NCI-H2081 treated with DMSO at 0.1 percent for 48 hours (cell line): ENCODE data around the gene PCDHB14.
"Not testable (repeated sequence)": the region's sequence is repeated elsewhere in the genome, so short reads cannot be mapped to it uniquely, and the experiment has no call there.

Experiments
- DNase-seq: peaks from one replicate; lab custom pipeline; 2025; lab: John Stamatoyannopoulos, UW

The PCDHB14 gene

DNA sequence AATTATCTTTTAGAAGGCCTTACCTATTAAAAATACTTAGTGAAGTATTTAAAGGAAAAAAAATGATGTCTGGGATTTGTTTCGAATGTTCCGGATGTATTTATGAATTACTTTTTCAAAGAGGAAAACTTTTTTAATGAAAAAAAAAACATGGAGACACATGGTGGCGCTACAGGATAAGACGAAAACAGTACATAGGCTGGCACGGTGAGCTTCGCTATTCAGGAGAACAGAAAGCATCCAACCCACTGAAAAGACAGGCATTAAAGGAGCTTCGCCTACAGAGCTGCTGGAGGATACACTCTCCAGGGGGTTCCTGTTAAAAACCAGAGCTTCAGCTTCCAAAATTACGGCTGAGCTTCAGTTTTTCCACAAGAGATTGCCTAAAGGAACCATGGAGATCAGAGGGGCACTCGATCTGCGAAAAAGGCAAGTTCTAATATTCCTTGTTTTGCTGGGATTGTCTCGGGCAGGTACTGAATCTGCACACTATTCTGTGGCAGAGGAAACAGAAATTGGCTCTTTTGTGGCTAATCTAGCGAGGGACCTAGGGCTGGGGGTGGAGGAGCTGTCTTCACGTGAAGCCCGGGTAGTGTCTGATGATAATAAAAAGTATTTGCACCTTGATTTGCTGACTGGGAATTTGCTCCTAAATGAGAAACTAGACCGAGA lies at the start of gene PCDHB14:
TSS of gene PCDHB14 (plus strand) at position 232 of the 672 bp plus-strand sequence. CDS start at position 395, 163 bp downstream.
- DNase-seq: no peak

DNA sequence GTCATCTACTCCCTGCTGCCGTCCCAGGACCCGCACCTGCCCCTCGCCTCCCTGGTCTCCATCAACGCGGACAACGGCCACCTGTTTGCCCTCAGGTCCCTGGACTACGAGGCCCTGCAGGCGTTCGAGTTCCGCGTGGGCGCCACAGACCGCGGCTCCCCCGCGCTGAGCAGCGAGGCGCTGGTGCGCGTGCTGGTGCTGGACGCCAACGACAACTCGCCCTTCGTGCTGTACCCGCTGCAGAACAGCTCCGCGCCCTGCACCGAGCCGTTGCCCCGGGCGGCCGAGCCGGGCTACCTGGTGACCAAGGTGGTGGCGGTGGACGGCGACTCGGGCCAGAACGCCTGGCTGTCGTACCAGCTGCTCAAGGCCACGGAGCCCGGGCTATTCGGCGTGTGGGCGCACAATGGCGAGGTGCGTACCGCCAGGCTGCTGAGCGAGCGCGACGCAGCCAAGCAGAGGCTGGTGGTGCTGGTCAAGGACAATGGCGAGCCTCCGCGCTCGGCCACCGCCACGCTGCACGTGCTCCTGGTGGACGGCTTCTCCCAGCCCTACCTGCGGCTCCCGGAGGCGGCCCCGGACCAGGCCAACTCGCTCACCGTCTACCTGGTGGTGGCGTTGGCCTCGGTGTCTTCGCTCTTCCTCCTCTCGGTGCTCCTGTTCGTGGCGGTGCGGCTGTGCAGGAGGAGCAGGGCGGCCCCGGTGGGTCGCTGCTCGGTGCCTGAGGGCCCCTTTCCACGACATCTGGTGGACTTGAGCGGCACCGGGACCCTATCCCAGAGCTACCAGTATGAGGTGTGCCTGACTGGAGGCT lies 48.6 kb upstream of the PCDHB14 start:
- DNase-seq: not testable (repeated sequence)

DNA sequence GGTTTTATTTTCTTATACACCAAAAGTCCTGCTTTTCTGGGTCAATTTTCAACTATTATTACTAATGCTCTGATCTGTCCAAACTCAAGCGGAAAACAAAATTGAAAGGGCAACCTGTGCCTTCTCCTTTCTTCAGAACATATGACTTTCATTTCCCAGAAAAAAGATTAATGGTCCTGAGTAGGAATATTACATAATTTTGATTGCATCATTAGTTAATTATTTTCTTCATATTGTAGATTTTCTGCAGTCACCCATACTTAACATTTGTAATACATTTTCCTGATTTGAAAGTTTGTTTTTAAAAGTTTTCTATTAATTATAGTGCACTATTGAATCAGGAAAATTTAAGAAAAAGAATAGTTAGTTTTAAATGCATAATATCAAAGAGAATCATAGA lies 47.2 kb upstream of the PCDHB14 start:
- no peak for DNase-seq

DNA sequence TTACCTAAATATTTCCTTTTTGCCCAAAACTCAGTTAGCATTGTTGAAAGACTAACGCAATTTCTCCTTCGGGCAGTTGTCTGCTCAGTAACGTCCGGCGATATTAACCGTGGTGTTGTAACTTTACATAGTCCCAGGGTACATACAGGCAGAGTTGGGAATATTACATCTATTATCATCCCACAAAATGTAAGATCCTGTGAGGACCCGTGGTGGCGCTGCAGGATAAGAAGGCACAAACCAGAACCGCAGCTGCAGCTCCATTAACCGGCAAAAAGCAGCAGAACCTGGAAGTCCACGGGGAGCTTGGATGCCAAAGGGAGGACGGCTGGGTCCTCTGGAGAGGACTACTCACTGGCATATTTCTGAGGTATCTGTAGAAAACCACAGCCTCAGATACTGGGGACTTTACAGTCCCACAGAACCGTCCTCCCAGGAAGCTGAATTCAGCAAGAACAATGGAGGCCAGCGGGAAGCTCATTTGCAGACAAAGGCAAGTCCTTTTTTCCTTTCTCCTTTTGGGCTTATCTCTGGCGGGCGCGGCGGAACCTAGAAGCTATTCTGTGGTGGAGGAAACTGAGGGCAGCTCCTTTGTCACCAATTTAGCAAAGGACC lies 45.5 kb upstream of the PCDHB14 start, which contains the start of gene PCDHB8:
TSS of gene PCDHB8 (plus strand) at position 214 of the 615 bp plus-strand sequence. CDS start at position 459, 245 bp downstream.
- not testable (repeated sequence) for DNase-seq

DNA sequence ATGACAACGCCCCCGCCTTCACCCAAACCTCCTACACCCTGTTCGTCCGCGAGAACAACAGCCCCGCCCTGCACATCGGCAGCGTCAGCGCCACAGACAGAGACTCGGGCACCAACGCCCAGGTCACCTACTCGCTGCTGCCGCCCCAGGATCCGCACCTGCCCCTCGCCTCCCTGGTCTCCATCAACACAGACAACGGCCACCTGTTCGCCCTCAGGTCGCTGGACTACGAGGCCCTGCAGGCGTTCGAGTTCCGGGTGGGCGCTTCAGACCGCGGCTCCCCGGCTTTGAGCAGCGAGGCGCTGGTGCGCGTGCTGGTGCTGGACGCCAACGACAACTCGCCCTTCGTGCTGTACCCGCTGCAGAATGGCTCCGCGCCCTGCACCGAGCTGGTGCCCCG lies 43.8 kb upstream of the PCDHB14 start:
- DNase-seq: not testable (repeated sequence)

DNA sequence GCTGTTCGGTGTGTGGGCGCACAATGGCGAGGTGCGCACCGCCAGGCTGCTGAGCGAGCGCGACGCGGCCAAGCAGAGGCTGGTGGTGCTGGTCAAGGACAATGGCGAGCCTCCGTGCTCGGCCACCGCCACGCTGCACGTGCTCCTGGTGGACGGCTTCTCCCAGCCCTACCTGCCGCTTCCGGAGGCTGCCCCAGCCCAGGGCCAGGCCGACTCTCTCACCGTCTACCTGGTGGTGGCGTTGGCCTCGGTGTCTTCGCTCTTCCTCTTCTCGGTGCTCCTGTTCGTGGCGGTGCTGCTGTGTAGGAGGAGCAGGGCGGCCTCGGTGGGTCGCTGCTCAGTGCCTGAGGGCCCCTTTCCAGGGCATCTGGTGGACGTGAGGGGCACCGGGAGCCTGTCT lies 43.3 kb upstream of the PCDHB14 start:
- not testable (repeated sequence) for DNase-seq

DNA sequence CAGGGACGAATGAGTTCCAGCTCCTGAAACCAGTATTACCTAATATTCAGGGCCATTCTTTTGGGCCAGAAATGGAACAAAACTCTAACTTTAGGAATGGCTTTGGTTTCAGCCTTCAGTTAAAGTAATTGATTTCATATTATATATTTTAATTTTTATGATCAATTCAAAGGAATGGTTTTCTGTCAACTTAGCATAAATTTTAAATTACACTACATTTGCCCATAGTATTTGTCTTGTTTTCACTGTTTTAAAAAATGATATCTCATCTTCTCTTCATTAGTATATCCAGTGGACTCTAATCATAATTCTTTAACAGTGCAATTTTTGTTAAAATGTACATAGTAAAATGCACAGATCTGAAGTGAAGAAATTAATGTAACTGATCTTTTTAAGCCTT lies 42.8 kb upstream of the PCDHB14 start:
- no peak for DNase-seq

DNA sequence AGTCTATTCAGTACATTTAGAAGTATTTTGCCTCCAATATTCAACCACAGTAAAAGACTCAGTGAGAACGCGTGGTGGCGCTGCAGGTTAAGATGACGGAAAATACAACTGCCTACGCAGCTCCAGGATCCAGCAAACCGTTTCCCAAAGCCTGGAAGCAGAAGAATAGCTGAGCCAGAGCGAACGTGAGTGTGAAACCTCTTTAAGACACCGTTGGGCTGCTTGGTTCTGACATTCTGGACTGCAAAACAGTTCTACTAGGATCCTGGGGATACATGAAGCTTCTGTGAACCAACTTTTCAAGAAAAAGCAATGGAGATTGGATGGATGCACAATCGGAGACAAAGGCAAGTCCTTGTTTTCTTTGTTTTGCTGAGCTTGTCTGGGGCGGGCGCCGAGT lies 40.9 kb upstream of the PCDHB14 start, which contains the start of gene PCDHB16:
TSS of gene PCDHB16 (plus strand) at position 140 of the 400 bp plus-strand sequence. CDS start at position 313, 173 bp downstream.
- DNase-seq: peak; percentile 4

DNA sequence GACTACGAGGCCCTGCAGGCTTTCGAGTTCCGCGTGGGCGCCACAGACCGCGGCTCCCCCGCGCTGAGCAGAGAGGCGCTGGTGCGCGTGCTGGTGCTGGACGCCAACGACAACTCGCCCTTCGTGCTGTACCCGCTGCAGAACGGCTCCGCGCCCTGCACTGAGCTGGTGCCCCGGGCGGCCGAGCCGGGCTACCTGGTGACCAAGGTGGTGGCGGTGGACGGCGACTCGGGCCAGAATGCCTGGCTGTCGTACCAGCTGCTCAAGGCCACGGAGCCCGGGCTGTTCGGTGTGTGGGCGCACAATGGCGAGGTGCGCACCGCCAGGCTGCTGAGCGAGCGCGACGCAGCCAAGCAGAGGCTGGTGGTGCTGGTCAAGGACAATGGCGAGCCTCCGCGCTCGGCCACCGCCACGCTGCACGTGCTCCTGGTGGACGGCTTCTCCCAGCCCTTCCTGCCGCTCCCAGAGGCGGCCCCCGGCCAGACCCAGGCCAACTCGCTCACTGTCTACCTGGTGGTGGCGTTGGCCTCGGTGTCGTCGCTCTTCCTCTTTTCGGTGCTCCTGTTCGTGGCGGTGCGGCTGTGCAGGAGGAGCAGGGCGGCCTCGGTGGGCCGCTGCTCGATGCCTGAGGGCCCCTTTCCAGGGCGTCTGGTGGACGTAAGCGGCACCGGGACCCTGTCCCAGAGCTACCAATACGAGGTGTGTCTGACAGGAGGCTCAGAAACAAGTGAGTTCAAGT lies 38.9 kb upstream of the PCDHB14 start:
- DNase-seq: not testable (repeated sequence)

DNA sequence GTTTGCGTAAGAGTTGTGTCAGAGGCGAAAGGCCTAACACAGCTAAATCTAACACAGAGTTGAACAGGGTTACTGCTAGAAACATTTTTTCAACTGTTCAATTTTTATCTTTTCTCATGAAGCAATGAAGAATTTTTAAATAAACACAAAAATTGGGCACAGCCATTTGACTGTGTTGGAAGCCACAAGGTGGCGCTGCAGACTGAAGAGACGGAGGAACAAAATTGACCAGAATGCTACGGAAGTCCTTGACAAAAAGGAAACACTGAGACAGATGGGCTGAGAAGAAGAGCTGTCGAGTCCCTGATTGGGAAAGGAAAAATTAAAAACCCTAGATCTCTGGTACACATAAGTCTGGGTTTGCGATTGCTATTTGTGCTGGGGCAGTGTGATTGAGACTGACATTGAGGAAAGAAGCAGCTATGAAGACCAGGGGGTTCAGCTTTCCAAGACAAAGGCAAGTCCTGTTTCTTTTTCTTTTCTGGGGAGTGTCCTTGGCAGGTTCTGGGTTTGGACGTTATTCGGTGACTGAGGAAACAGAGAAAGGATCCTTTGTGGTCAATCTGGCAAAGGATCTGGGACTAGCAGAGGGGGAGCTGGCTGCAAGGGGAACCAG lies 36.1 kb upstream of the PCDHB14 start, which contains the start of gene PCDHB9:
TSS of gene PCDHB9 (plus strand) at position 265 of the 616 bp plus-strand sequence. CDS start at position 423, 158 bp downstream.
- DNase-seq: peak; percentile 4

DNA sequence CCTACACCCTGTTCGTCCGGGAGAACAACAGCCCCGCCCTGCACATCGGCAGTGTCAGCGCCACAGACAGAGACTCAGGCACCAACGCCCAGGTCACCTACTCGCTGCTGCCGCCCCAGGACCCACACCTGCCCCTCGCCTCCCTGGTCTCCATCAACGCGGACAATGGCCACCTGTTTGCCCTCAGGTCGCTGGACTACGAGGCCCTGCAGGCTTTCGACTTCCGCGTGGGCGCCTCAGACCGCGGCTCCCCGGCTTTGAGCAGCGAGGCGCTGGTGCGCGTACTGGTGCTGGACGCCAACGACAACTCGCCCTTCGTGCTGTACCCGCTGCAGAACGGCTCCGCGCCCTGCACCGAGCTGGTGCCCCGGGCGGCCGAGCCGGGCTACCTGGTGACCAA lies 34.5 kb upstream of the PCDHB14 start:
- not testable (repeated sequence) for DNase-seq

DNA sequence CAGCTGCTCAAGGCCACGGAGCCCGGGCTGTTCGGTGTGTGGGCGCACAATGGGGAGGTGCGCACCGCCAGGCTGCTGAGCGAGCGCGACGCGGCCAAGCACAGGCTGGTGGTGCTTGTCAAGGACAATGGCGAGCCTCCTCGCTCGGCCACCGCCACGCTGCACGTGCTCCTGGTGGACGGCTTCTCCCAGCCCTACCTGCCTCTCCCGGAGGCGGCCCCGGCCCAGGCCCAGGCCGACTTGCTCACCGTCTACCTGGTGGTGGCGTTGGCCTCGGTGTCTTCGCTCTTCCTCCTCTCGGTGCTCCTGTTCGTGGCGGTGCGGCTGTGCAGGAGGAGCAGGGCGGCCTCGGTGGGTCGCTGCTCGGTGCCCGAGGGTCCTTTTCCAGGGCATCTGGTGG lies 34.0 kb upstream of the PCDHB14 start:
- not testable (repeated sequence) for DNase-seq

DNA sequence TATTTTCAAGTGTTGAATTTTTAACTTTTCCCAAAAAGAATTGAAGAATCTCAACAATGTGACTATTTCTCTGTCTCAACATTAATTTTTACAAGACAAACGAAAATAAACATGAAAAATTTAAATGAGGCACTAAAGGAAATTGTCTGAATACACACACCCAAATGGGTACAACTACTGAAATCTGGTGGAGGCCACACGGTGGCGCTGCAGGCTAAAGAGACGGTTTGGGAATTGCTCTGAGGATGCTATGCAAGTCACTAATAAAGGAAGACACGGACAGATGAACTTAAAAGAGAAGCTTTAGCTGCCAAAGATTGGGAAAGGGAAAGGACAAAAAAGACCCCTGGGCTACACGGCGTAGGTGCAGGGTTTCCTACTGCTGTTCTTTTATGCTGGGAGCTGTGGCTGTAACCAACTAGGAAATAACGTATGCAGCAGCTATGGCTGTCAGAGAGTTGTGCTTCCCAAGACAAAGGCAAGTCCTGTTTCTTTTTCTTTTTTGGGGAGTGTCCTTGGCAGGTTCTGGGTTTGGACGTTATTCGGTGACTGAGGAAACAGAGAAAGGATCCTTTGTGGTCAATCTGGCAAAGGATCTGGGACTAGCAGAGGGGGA lies 30.9 kb upstream of the PCDHB14 start, which contains the start of gene PCDHB10:
TSS of gene PCDHB10 (plus strand) at position 244 of the 616 bp plus-strand sequence. CDS start at position 444, 200 bp downstream.
- no peak for DNase-seq

DNA sequence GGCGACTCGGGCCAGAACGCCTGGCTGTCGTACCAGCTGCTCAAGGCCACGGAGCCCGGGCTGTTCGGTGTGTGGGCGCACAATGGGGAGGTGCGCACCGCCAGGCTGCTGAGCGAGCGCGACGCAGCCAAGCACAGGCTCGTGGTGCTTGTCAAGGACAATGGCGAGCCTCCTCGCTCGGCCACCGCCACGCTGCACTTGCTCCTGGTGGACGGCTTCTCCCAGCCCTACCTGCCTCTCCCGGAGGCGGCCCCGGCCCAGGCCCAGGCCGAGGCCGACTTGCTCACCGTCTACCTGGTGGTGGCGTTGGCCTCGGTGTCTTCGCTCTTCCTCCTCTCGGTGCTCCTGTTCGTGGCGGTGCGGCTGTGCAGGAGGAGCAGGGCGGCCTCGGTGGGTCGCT lies 28.8 kb upstream of the PCDHB14 start:
- not testable (repeated sequence) for DNase-seq

DNA sequence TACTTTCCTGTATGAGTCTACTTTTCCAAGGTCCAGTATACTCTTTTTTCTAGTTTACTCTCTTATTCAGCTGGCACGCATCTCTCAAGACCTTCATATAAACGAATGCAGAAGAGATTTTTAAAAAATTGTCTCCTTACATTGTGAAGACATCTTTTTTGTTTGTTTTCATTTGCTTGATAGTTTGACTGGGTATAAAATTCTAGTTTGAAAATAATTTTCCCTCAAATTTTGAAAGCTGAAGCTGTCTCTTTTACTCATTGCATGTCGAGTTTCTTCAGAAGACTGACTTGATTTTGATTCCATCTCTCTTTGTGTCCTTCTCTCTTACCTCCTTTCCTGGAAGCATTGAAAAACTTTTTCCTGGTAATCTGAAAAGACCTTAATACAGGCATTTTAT lies 26.8 kb upstream of the PCDHB14 start:
- DNase-seq: no peak

DNA sequence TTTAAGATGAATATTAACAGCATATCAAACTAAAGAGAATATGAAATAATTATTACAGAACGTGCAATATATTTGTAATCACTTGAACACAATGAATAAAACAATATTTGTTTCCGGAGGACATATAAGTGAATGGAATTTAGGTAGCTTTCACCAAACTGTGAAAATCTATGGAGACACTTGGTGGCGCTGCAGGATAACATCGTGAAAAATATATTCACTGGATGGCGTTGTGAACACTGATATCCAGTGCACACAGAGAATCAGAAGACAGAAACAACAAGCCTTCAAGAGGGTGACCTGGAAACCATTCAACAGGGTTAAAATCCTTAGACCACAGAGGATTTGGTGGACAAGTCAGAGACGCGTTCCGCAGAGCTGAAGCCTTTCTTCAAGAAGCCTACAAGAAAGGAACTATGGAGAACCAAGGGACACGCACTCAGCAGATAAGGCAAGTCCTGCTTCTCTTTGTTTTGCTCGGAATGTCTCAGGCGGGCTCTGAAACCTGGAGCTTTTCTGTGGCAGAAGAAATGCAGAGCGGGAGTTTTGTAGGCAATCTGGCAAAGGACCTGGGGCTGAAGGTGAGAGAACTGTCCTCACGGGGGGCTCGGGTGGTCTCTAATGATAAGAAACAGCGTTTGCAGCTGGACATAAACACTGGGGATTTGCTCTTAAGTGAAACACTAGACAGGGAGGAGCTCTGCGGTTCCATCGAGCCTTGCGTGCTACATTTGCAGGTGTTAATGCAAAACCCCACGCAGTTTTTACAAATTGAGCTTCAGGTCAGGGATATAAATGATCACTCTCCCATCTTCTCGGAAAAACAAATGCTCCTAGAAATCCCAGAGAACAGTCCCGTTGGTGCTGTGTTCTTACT lies 23.5 kb upstream of the PCDHB14 start, which contains the start of gene PCDHB11:
TSS of gene PCDHB11 (plus strand) at position 269 of the 877 bp plus-strand sequence. CDS start at position 417, 148 bp downstream.
- peak; percentile 26 for DNase-seq

DNA sequence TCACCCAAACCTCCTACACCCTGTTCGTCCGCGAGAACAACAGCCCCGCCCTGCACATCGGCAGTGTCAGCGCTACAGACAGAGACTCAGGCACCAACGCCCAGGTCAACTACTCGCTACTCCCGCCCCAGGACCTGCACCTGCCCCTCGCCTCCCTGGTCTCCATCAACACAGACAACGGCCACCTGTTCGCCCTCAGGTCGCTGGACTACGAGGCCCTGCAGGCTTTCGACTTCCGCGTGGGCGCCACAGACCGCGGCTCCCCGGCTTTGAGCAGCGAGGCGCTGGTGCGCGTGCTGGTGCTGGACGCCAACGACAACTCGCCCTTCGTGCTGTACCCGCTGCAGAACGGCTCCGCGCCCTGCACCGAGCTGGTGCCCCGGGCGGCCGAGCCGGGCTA lies 22.0 kb upstream of the PCDHB14 start:
- not testable (repeated sequence) for DNase-seq

DNA sequence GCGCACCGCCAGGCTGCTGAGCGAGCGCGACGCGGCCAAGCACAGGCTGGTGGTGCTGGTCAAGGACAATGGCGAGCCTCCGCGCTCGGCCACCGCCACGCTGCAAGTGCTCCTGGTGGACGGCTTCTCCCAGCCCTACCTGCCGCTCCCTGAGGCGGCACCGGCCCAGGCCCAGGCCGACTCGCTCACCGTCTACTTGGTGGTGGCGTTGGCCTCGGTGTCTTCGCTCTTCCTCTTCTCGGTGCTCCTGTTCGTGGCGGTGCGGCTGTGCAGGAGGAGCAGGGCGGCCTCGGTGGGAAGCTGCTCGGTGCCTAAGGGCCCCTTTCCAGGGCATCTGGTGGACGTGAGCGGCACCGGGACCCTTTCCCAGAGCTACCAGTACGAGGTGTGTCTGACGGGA lies 21.5 kb upstream of the PCDHB14 start:
- not testable (repeated sequence) for DNase-seq

DNA sequence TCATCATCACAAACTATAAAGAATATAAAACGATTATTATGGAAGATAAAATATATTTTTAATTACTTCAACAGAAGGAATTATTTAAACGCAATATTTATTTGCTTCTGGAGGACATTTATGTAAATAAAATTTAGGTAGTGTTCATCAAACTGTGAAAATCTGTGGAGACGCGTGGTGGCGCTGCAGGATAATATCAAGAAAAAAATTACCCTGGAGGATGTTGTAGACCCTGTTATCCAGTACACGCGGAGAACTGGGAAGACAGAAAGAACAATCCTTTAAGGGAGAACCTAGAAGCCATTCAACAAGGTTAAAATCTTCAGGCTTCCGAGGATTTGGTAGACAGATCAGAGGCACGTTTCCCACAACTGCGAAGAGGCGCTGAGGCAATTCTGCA lies 14.7 kb upstream of the PCDHB14 start, which contains the start of gene PCDHB12:
TSS of gene PCDHB12 (plus strand) at position 242 of the 400 bp plus-strand sequence. CDS start 189 bp downstream, outside the sequence.
- DNase-seq: no peak
